Cerebellar cortex (tissue), 1 donor: ENCODE measurements around the gene AOPEP.

Experiments used
- DNase-seq: peaks from one replicate; pipeline ENCODE4 v3.0.0-alpha.2; 2015; ENCODE audit warnings: low spot score

AOPEP gene

DNA sequence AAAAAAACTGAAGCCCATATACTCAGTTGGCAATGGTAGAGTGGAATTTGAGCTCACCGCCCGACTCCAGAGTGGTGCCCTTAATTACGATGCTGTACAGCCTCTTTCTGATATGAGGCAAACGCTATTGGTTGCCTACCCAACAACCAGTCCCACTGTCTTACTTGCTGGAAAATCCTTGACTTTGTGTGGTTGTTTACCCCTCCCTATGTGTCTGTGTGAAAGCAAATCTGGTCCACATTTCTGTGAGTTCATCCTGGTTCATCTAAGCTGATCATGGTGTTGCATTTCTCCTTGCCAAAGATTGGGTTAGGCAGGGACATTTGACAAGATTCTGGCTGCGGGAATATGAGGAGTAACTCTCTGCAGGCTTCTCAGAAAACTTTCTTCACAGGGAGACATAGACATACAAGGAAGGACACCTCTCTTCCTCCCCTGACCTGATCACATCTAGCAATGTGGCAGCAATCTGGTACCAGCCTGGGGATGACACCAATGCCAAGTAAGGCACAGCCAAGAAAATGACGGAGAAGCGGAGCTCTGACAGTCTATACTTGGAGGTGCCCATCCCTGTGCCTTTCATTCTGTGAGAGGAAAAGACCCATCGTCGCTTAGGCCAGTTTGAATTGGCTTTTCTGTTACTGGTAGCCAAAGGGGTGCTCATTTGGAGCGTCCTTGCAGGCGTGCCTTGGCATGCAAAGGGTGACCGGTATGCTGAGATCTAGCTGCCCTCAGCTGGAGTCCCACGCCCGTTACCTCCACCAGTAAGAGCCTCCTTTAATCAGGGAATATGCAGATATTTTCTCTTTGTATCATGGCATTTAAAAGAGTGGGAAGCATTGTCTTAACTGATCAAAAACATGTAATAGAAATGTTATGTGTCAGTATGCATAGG is 124.3 kb downstream of the AOPEP start:
- no peak for DNase-seq

DNA sequence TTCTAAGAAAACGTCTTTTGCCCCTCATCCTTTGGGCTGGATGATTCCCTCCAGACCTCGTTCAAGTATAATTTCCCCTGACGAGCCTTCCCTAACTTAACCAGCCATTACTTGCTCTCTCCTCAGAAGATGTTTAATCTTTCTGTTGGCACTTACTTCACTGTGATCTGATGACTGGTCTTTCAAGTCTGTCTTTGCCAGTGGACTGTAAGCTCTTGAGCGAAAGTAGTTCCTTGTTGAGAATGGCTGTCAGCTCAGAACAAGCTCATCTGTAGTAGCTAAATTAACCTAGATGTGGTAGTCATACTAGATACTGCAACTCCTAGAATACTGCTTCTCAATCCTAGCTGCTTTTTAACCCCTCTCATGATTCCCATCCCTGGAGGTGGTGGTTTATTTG is 125.0 kb downstream of the AOPEP start:
- DNase-seq, result no peak

- DNase-seq, result no peak
These were observed 125.4 kb downstream of the AOPEP start for GRCh38 chr9:94851892-94852291.

DNA sequence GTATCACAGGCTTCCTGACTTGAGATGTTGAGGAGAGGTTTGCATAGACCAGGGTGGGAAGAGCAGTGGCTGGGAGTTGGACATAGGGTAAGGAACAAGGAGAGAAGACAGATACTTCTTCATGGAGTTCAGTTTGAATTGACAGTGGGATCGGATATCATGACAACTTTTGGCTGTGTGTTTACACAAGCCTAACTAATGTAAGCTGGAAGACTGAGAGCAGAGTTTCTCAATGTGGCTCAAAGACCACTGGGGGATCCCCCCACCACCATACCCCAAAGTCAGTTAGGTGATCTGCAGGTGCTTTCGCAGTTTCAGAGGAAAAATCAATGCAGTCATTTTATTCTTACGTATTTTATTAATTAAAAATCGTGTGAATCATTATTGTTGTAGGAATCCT is 125.9 kb downstream of the AOPEP start:
- no peak for DNase-seq

GRCh38 chr9:94853887-94854286 is 127.4 kb downstream of the AOPEP start:
- DNase-seq, result no peak

- DNase-seq, result no peak
These were observed 129.4 kb downstream of the AOPEP start for GRCh38 chr9:94855903-94856302.

DNA sequence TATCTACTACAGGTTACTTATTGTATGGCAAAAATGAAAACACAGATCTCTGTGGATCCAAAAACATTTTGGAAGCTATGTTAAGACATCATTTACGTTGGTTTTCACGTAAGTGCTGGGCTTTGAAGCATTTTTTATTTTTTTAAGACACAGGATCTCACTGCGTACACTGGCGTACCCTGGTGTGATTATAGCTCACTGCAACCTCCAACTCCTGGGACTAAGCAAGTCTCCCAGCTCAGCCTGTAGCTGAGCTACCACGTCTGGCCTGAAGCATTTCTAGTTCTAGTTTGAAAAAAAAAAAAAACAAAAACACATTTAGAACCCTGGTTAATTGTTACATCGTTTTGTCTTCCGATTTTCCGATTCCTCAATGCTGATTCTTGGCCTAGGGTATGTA is 131.3 kb downstream of the AOPEP start:
- no peak for DNase-seq

DNA sequence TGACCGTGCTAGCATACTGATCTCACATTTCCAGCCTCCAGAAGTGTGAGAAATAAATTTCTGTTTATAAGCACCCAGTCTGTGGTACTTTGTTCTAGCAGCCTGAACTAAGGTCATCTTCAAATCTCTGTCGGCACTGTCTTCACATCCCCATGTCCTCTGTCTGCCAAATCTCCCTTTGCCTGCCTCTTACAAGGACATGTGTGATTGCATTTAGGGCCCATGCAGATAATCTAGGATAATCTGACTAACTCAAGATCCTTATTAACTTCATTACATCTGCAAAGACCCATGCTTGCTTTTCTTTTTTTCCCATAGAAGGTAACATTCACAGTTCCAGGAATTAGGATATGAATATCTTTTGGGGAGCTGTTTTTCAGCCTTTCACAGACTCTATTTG is 132.7 kb downstream of the AOPEP start:
- DNase-seq, result no peak

- DNase-seq, result no peak
These were observed 133.4 kb downstream of the AOPEP start for GRCh38 chr9:94859891-94860290.

GRCh38 chr9:94860678-94861588 is 134.4 kb downstream of the AOPEP start:
- peak; percentile 64 for DNase-seq

- no peak for DNase-seq
These were observed 135.2 kb downstream of the AOPEP start for GRCh38 chr9:94861589-94862272.

DNA sequence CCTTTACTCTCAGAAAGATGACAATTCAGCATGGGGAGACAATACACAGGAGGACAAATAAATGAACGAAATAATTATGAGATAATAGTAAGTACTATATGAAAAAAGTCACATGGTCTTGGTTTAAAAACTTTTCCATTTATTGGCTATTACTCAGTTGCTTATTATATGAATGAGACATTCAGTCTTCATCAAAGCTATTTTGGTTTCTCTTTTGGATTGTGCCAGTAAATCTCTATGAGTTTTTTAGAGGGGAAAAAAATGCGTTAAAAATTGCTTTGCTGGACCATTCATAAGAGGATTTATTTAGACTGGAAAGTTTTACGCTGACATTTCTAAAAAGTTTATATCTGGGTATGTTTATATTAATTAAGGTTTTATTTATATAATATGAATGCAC is 137.7 kb downstream of the AOPEP start:
- no peak for DNase-seq

DNA sequence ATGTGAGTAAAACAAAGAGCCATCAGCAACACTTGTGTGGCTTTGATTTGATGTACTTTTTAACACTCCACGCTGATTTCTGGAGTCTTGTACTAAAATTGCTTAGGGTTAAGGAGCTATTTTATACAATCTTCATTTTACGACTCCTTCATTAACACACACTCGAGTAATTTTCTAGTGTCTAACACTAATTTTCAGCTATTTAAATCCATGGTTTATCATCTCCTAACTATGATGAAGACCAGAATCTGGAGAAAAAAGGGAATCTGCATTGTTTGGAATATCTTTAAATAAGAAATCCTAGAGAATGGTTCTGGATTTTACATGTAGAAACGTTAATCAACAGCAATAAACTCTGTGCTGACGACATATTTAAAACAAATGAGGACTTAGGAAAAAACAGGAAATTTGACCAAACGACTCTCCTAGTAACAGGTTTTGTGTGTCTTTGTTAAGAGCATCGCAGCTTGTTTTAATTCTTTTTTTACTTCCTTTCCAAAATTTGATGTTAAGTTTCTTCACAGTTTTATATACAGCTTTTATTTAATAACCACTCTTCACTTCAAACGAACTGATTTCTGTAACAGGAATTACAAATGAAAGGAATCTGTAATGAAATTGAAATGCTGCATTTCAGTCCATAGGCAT is 138.5 kb downstream of the AOPEP start:
- no peak for DNase-seq

- peak; percentile 83 for DNase-seq
These were observed 139.3 kb downstream of the AOPEP start for GRCh38 chr9:94865582-94866452.

DNA sequence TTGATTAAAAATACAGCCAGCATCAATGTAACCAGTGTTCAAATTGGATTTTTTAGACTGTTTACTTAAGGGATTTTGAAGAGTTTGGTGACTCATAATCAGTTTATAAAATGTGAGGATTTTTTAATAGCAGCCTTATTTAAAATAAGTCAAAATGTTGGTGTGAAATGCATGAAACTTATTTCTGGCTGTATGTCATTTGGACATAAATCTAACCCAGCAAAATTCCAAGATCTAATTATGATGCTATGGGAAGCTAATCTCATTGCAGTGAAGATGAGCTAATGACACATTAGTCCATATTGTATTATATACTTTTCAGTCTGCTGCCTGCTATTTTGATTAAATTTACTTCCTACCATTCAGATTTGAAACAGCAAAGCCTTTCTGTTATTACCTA is 140.3 kb downstream of the AOPEP start:
- DNase-seq, result no peak

DNA sequence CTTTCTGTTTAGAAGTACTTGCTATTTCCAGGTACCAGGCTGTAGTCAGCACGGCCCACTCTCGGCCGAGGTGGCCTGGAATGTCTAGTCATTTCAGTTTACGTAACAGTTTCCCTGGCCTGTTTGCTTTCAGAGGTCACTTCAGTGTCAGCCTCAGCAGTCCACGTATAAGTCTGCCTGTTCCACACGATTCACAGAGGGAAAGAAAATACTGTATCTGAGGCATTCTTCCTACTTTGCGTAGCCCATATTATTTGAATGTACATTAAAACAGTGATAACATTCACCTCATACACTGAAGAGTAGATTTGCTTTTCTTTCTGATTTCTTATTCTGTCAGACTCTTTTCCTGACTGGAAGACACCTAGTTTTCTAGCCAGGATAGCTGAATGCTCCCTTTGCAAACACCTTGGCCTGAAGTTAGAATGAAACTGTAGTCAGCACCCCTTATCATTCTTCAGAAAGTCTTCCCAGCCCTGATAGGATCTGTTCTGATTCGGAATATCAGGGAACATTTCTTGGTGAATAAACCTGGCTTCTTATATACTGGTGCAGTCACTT is 140.9 kb downstream of the AOPEP start:
- DNase-seq, result peak; percentile 88

DNA sequence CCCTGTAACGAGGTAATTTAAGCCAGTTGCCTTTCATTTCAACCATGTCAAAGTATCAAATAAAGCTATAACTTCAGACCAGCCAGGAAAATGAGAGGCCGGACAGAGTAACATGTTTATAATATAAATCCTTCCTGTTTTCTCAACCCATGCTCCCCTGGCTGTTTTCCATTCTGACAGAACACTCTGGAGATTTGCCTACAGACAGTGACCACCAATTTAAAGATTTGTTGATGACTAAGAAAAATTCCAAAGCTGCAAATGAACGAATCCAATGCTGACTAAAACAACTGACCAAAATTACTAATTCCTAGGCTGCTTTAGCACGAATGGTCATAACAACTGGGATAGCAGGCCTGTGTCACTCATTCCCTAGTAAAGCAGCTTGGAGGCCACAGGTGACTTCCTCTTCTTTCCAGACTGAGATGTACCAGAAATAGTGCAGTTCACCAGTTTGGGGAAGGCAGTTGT is 141.4 kb downstream of the AOPEP start:
- DNase-seq, result peak; percentile 71

- DNase-seq, result no peak
These were observed 142.0 kb downstream of the AOPEP start for GRCh38 chr9:94868464-94868863.

- DNase-seq, result no peak
These were observed 142.9 kb downstream of the AOPEP start for GRCh38 chr9:94869415-94869843.

DNA sequence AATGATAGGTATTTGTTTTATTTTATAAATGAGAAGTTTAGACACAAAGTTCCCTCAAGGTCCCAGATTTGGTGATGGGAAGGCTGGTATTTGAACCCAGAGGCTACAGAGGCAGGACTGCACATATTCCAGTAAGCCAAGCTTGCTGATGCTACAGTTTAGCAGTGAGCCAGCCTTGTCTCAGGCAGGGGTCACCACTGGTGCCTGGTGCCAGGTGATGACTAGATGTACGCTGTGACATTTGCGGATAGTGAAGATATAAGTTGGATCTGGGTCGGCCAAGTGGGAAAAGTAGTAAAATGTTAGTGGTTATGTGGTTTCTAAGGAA is 143.9 kb downstream of the AOPEP start:
- DNase-seq, result no peak
